ENCODE results near the gene NRN1.

NRN1 gene

GRCh38 chr6:5995949-5996713, 10.6 kb downstream of the NRN1 start (continued):
- TF ChIP-seq, protein P1, sequence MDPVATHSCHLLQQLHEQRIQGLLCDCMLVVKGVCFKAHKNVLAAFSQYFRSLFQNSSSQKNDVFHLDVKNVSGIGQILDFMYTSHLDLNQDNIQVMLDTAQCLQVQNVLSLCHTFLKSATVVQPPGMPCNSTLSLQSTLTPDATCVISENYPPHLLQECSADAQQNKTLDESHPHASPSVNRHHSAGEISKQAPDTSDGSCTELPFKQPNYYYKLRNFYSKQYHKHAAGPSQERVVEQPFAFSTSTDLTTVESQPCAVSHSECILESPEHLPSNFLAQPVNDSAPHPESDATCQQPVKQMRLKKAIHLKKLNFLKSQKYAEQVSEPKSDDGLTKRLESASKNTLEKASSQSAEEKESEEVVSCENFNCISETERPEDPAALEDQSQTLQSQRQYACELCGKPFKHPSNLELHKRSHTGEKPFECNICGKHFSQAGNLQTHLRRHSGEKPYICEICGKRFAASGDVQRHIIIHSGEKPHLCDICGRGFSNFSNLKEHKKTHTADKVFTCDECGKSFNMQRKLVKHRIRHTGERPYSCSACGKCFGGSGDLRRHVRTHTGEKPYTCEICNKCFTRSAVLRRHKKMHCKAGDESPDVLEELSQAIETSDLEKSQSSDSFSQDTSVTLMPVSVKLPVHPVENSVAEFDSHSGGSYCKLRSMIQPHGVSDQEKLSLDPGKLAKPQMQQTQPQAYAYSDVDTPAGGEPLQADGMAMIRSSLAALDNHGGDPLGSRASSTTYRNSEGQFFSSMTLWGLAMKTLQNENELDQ (tag by site-specific recombination; IDR thresholded peaks at IDR 0.05; ENCODE audit: low read depth): no peak
- TF ChIP-seq RBAK (tag by site-specific recombination; IDR thresholded peaks at IDR 0.05) (no peak), ZBTB48 (tag by site-specific recombination; IDR thresholded peaks at IDR 0.05) (peak; percentile 75), ZSCAN5A (tag by site-specific recombination; IDR thresholded peaks at IDR 0.05) (no peak), KLF10 (tag by site-specific recombination; IDR thresholded peaks at IDR 0.05) (peak; percentile 46; the same call in 1 of the 2 replicates), SP3 (tag by site-specific recombination; IDR thresholded peaks at IDR 0.05) (peak; percentile 52), ZXDB (tag by site-specific recombination; IDR thresholded peaks at IDR 0.05) (peak; percentile 78), SP2 (tag by site-specific recombination; IDR thresholded peaks at IDR 0.05) (peak; percentile 68), ZNF335 (tag by site-specific recombination; conservative IDR thresholded peaks at IDR 0.05) (peak; percentile 85), WT1 (tag by site-specific recombination; IDR thresholded peaks at IDR 0.05) (no peak), ZNF501 (tag by site-specific recombination; IDR thresholded peaks at IDR 0.05) (no peak), ZNF292 (tag by site-specific recombination; IDR thresholded peaks at IDR 0.05; ENCODE audit: borderline replicate concordance, low read depth) (0 out of 2 replicates have a peak, but pooled peaks have one; percentile 4), ZNF391 (tag by site-specific recombination; IDR thresholded peaks at IDR 0.05; ENCODE audit: borderline replicate concordance, low read depth) (0 out of 2 replicates have a peak, but pooled peaks have one; percentile 33)
- TF ChIP-seq, protein P2, sequence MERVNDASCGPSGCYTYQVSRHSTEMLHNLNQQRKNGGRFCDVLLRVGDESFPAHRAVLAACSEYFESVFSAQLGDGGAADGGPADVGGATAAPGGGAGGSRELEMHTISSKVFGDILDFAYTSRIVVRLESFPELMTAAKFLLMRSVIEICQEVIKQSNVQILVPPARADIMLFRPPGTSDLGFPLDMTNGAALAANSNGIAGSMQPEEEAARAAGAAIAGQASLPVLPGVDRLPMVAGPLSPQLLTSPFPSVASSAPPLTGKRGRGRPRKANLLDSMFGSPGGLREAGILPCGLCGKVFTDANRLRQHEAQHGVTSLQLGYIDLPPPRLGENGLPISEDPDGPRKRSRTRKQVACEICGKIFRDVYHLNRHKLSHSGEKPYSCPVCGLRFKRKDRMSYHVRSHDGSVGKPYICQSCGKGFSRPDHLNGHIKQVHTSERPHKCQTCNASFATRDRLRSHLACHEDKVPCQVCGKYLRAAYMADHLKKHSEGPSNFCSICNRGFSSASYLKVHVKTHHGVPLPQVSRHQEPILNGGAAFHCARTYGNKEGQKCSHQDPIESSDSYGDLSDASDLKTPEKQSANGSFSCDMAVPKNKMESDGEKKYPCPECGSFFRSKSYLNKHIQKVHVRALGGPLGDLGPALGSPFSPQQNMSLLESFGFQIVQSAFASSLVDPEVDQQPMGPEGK (tag by site-specific recombination; IDR thresholded peaks at IDR 0.05): peak; percentile 76

DNA sequence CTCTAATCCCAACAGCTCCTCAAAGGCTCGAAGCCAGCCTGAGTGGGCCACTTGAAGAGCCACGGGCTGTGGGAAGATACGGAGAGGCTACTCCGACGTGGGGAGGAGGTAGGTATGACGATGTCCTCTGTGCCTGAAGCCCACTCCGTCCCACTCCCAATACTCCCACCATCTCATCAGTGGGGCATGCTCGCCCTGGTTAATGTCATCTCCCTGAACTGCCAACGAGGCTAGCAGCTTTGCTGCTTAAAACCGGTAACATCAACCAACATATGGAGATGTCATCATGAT, 11.1 kb downstream of the NRN1 start:
- ChIA-PET CTCF (interaction anchor here (1.0 kb wide), 1 partner anchor 16 kb away, joined by 3 read pairs; no protein-coding TSS in a partner anchor), POLR2A (interaction anchor here (0.5 kb wide), 1 partner anchor 700 kb away, joined by 4 read pairs; no protein-coding TSS in a partner anchor)
- Histone ChIP-seq H3K4me3 (ENCODE audit: low read depth, low read length) (no peak overlapping the region), H3K4me1 (ENCODE audit: control insufficient read depth, insufficient read depth, low read length) (peaks cover 3% of the 10 kb centered on the region), H3K9me3 (ENCODE audit: control insufficient read depth, insufficient read depth, low read depth, low read length) (no peaks in the 10 kb centered on the region), H3K27ac (ENCODE audit: extremely low read depth, low read depth, low read length) (peak overlapping the region; percentile 54; the same call in 1 of the 2 replicates), H3K36me3 (ENCODE audit: control insufficient read depth in 2 of 2, insufficient read depth in 1 of 2, low read length in 2 of 2) (peaks cover 7 to 8% of the 10 kb centered on the region in 2 experiments)
- no peak for TF ChIP-seq ZNF266 (tag by site-specific recombination; IDR thresholded peaks at IDR 0.05; ENCODE audit: low read depth)
- TF ChIP-seq ZNF221 (tag by site-specific recombination; IDR thresholded peaks at IDR 0.05; ENCODE audit: borderline replicate concordance): no peak
- TF ChIP-seq ZNF133 (tag by site-specific recombination; IDR thresholded peaks at IDR 0.05): no peak
- TF ChIP-seq, protein P3, sequence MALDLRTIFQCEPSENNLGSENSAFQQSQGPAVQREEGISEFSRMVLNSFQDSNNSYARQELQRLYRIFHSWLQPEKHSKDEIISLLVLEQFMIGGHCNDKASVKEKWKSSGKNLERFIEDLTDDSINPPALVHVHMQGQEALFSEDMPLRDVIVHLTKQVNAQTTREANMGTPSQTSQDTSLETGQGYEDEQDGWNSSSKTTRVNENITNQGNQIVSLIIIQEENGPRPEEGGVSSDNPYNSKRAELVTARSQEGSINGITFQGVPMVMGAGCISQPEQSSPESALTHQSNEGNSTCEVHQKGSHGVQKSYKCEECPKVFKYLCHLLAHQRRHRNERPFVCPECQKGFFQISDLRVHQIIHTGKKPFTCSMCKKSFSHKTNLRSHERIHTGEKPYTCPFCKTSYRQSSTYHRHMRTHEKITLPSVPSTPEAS (tag by site-specific recombination; IDR thresholded peaks at IDR 0.05): no peak
- TF ChIP-seq, protein P4, sequence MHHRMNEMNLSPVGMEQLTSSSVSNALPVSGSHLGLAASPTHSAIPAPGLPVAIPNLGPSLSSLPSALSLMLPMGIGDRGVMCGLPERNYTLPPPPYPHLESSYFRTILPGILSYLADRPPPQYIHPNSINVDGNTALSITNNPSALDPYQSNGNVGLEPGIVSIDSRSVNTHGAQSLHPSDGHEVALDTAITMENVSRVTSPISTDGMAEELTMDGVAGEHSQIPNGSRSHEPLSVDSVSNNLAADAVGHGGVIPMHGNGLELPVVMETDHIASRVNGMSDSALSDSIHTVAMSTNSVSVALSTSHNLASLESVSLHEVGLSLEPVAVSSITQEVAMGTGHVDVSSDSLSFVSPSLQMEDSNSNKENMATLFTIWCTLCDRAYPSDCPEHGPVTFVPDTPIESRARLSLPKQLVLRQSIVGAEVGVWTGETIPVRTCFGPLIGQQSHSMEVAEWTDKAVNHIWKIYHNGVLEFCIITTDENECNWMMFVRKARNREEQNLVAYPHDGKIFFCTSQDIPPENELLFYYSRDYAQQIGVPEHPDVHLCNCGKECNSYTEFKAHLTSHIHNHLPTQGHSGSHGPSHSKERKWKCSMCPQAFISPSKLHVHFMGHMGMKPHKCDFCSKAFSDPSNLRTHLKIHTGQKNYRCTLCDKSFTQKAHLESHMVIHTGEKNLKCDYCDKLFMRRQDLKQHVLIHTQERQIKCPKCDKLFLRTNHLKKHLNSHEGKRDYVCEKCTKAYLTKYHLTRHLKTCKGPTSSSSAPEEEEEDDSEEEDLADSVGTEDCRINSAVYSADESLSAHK (tag by site-specific recombination; IDR thresholded peaks at IDR 0.05): no peak
- TF ChIP-seq ZNF600 (tag by site-specific recombination; IDR thresholded peaks at IDR 0.05): no peak
- TF ChIP-seq ZNF366 (tag by site-specific recombination; conservative IDR thresholded peaks at IDR 0.05): no peak
- no peak for TF ChIP-seq ZNF132 (tag by site-specific recombination; IDR thresholded peaks at IDR 0.05; ENCODE audit: borderline replicate concordance)
- no peak for TF ChIP-seq ZNF791 (tag by site-specific recombination; IDR thresholded peaks at IDR 0.05)
- TF ChIP-seq INSM2 (tag by site-specific recombination; IDR thresholded peaks at IDR 0.05): no peak
